Endothelial cell of umbilical vein (primary cell): ENCODE data around the gene DPP10.

Source experiments
- EZH2 ChIP-seq: IDR thresholded peaks from 2 replicates; pipeline ENCODE4 v1.6.1; 2012; ENCODE audit warnings: borderline replicate concordance, low read depth, mild to moderate bottlenecking, moderate library complexity, low read length, inconsistent platforms; ENCODE audit not compliant: severe bottlenecking
- TF ChIP-seq, protein P1 (sequence below), 2 donors: IDR thresholded peaks; 1 replicate in 1 of 2; 2 replicates in 1 of 2; pipeline ENCODE4 v1.5.1; 2011; ENCODE audit warnings: low read length in 2 of 2, mild to moderate bottlenecking in 2 of 2, moderate library complexity in 2 of 2, control low read depth in 1 of 2, inconsistent platforms in 1 of 2, low read depth in 1 of 2; ENCODE audit not compliant: insufficient read depth in 1 of 2; ENCODE audit errors: extremely low read depth in 1 of 2

GRCh38 chr2:114406347-114406746 is 36.1 kb upstream of the DPP10 start:
- TF ChIP-seq, protein P1, sequence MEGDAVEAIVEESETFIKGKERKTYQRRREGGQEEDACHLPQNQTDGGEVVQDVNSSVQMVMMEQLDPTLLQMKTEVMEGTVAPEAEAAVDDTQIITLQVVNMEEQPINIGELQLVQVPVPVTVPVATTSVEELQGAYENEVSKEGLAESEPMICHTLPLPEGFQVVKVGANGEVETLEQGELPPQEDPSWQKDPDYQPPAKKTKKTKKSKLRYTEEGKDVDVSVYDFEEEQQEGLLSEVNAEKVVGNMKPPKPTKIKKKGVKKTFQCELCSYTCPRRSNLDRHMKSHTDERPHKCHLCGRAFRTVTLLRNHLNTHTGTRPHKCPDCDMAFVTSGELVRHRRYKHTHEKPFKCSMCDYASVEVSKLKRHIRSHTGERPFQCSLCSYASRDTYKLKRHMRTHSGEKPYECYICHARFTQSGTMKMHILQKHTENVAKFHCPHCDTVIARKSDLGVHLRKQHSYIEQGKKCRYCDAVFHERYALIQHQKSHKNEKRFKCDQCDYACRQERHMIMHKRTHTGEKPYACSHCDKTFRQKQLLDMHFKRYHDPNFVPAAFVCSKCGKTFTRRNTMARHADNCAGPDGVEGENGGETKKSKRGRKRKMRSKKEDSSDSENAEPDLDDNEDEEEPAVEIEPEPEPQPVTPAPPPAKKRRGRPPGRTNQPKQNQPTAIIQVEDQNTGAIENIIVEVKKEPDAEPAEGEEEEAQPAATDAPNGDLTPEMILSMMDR (IDR thresholded peaks at IDR 0.05; ENCODE audit: extremely low read depth in 1 of 2, insufficient read depth in 1 of 2, low read depth in 1 of 2, low read length in 2 of 2): no peak
- no peak for TF ChIP-seq EZH2
